Lower leg skin (tissue), 3 donors: ENCODE data around the gene ARTN.

Experiments
- CTCF ChIP-seq, 3 donors: fragments of 450-650 bp; IDR thresholded peaks; one replicate each; pipeline ENCODE4 v1.5.1; 2016; ENCODE audit warnings: antibody characterized with exemption in 3 of 3, mild to moderate bottlenecking in 3 of 3, moderate library complexity in 2 of 3
- POLR2A ChIP-seq, 2 donors: fragments of 450-650 bp; IDR thresholded peaks; one replicate each; pipeline ENCODE4 v1.6.1; 2016 to 2017; ENCODE audit warnings: antibody characterized with exemption in 2 of 2, mild to moderate bottlenecking in 1 of 2, moderate library complexity in 1 of 2

- no peak for TF ChIP-seq CTCF (IDR thresholded peaks at IDR 0.05)
- TF ChIP-seq POLR2A (IDR thresholded peaks at IDR 0.05) = no peak
Measured at GRCh38 chr1:43973981-43974442, 40.4 kb downstream of the ARTN start.
